Body of pancreas (tissue), 4 donors: Measurements from ENCODE around the gene HEATR3. TPM values are rescaled to one million over a fixed set of nuclear protein-coding genes. Genes with fewer than 3 reads are reported as not detected.

ENCODE experiments used
- ATAC-seq: fragments of 150-250 bp; one replicate; pipeline ENCODE4 v1.9.1; 2016
- DNase-seq, 4 donors: peaks; one replicate each; pipeline ENCODE4 v3.0.0-alpha.2; 2019
- H3K27ac ChIP-seq, 4 donors: fragments of 200-600 bp; sonication (generic); 1 replicate in 3 of 4; 2 replicates in 1 of 4; pipeline versions ENCODE4 v1.5.1 to v1.6.1; 2016 to 2019; ENCODE audit warnings: mild to moderate bottlenecking in 1 of 4, mixed read lengths in 1 of 4, moderate library complexity in 1 of 4
- H3K27me3 ChIP-seq, 2 donors: fragments of 200-600 bp; sonication (generic); one replicate each; pipeline ENCODE4 v1.6.0; 2016; ENCODE audit warnings: mild to moderate bottlenecking in 1 of 2
- H3K36me3 ChIP-seq, 2 donors: fragments of 200-600 bp; sonication (generic); replicated peaks in 1 of 2; 2 replicates each; pipeline ENCODE4 v1.5.1; 2016; ENCODE audit warnings: low read depth in 2 of 2; ENCODE audit not compliant: insufficient read depth in 1 of 2
- H3K4me1 ChIP-seq: fragments of 200-600 bp; sonication (generic); one replicate; pipeline ENCODE4 v1.6.0; 2016
- H3K4me3 ChIP-seq, 2 donors: fragments of 200-600 bp; sonication (generic); 1 replicate in 1 of 2; 2 replicates in 1 of 2; pipeline ENCODE4 v1.5.1; 2016 to 2019
- H3K9me3 ChIP-seq, 3 donors: fragments of 200-600 bp; sonication (generic); 1 replicate in 2 of 3; 2 replicates in 1 of 3; pipeline ENCODE4 v1.5.1; 2016
- POLR2A ChIP-seq, 3 donors: fragments of 450-650 bp; IDR thresholded peaks; one replicate each; pipeline ENCODE4 v1.6.1; 2016; ENCODE audit warnings: antibody characterized with exemption in 3 of 3, mild to moderate bottlenecking in 2 of 3
- WGBS, 2 donors: methylation state at CpG; one replicate each; pipeline ENCODE4 v1.1.5; 2017; 5-methylcytosine and 5-hydroxymethylcytosine counted together
- intact Hi-C: fragments of 100-400 bp; cut with DNase I; formaldehyde crosslinking; loops from one replicate; pipeline ENCODE4 v1.15.1; 2023
- small RNA-seq: library from RNA; depleted of rRNA; stranded (forward); fragments of <200 nt; gene quantifications from one replicate; pipeline ENCODE3, GENCODE V24; 2016
- total RNA-seq, 2 donors: library from RNA; depleted of rRNA; stranded (reverse); fragments of >200 nt; gene quantifications; one replicate each; pipeline ENCODE4 v1.1.0, GENCODE V29; 2016
- TF ChIP-seq, protein P1 (sequence below), 7 experiments: fragments of 450-650 bp in 4 of 7; fragments of 200-600 bp in 3 of 7; sonication (generic) in 3 of 7; IDR thresholded peaks; one replicate each; pipeline ENCODE4 v1.5.1; 2016 to 2019; ENCODE audit warnings: antibody characterized with exemption in 7 of 7

Gene HEATR3
- total RNA-seq, 2 donors from 2014 or later = 17.4 to 25.7 TPM

DNA sequence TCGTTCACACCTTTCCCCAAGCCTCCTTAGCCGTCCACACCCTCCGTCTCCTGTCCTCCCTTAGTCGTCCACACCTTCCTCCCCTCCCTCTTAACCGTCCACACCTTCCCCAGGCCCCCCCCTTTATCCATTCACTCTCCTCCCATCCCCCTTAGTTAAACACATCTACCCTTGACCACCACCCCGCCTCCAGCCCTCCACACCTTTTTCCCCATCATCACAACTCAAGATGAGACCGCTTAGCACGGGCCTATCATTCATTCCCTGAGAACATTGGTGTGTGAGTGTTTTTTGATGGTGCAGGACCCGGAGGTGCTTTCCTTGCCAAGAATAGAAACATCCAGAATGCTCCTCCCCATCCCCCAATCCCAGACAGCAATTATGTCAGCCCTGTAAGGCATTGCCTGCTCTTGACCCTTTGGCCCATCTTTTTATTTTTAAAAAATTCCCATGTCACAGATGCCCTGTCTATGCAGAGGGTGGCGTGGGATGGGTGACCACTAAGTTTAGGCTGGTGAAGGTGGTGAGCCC, 88.7 kb downstream of the HEATR3 start:
- WGBS, 2 donors = 12 to 15% methylated on average over 9 to 10 of the region's 10 CpGs

DNA sequence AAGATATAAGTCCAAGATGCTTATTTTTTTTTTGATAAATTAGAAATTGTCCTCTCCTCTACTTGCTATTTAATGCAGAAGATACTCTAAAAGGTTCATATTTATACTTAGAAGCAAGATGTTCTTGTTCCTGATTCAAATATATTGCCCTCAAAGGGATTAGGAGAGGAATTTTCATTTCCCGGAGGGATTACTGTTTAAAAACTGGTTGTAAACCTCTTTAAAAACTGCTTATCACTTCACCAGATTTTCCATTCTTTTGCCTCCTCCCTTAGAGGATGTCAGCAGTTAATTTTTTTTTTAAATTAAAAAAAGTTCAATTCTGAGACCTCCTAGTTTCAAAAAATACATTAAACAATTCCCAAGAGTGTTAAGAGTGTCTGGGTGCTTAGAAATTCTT, 90.2 kb downstream of the HEATR3 start:
- Histone ChIP-seq H3K4me3 (no peak overlapping the region), H3K9me3 (no peaks in the 10 kb centered on the region), H3K27ac (peak overlapping the region in 2 of 4 donors; percentile 64 to 99), H3K27me3 (no peaks in the 10 kb centered on the region), H3K4me1 (peaks cover 41% of the 10 kb centered on the region), H3K36me3 (no peaks in the 10 kb centered on the region)
- TF ChIP-seq, protein P1, sequence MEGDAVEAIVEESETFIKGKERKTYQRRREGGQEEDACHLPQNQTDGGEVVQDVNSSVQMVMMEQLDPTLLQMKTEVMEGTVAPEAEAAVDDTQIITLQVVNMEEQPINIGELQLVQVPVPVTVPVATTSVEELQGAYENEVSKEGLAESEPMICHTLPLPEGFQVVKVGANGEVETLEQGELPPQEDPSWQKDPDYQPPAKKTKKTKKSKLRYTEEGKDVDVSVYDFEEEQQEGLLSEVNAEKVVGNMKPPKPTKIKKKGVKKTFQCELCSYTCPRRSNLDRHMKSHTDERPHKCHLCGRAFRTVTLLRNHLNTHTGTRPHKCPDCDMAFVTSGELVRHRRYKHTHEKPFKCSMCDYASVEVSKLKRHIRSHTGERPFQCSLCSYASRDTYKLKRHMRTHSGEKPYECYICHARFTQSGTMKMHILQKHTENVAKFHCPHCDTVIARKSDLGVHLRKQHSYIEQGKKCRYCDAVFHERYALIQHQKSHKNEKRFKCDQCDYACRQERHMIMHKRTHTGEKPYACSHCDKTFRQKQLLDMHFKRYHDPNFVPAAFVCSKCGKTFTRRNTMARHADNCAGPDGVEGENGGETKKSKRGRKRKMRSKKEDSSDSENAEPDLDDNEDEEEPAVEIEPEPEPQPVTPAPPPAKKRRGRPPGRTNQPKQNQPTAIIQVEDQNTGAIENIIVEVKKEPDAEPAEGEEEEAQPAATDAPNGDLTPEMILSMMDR (IDR thresholded peaks at IDR 0.05) = no peak
- TF ChIP-seq POLR2A (IDR thresholded peaks at IDR 0.05) = no peak
- intact Hi-C loops = no loop called here
- WGBS, 2 donors = 25 to 28% methylated on average over 1 of the region's 1 CpG
- no peak for ATAC-seq
- no peak for DNase-seq

More for the DNA sequence above, 88.7 kb downstream of the HEATR3 start:
- TF ChIP-seq, protein P1 (IDR thresholded peaks at IDR 0.05) = no peak
- TF ChIP-seq POLR2A (IDR thresholded peaks at IDR 0.05) = no peak
- Histone ChIP-seq H3K9me3 (no peaks in the 10 kb centered on the region), H3K4me1 (peaks cover 38% of the 10 kb centered on the region), H3K27ac (peak overlapping the region; percentile 42 to 99 (median 66)), H3K4me3 (peak overlapping the region; percentile 44 to 90), H3K27me3 (no peaks in the 10 kb centered on the region), H3K36me3 (no peaks in the 10 kb centered on the region)
- peak in 1 of 4 donors; percentile 17 for DNase-seq
- ATAC-seq = no peak
- intact Hi-C loops = no loop called here

Small RNAs within 50 kb of the gene (small RNA-seq; reads per million reads assigned to genes)
- gene RF00017 (not detected), gene RF00156 (not detected), gene RNY4P3 (0.14 reads per million), gene RPL10P14 (not detected)

Other genes with a start within 250 kb of the HEATR3 start
- gene ZNF423, start 209.9 kb upstream of the HEATR3 start, total RNA-seq = 1 to 10 TPM; 4.2 to 9.2 TPM
- gene CNEP1R1, start 40.7 kb upstream of the HEATR3 start, total RNA-seq = 10 to 100 TPM; 11.5 to 22.3 TPM
- gene TENT4B, start 87.3 kb downstream of the HEATR3 start, total RNA-seq = 1 to 10 TPM; 2.0 to 7.0 TPM
- 1 to 10 TPM; 4.9 to 8.6 TPM for gene ADCY7, start 200.6 kb downstream of the HEATR3 start, total RNA-seq